Epithelial cell of proximal tubule (primary cell): ENCODE measurements around the gene HDAC4. TPM values are rescaled to one million over a fixed set of nuclear protein-coding genes. Genes with fewer than 3 reads are reported as not detected.

Experiments
- DNase-seq: peaks from one replicate; pipeline ENCODE4 v3.0.0-alpha.2; 2011; ENCODE audit warnings: low read depth
- H3K4me3 ChIP-seq: 2 replicates; pipeline ENCODE4 v1.5.1; 2011; ENCODE audit warnings: low read depth, mild to moderate bottlenecking, low read length
- total RNA-seq: library from RNA; depleted of rRNA; stranded (reverse); fragments of >200 nt; gene quantifications from 2 replicates; pipeline ENCODE4 v1.2.3, GENCODE V29; 2015
- TF ChIP-seq, protein P1 (sequence below): conservative IDR thresholded peaks from 2 replicates; pipeline ENCODE4 v1.5.1; 2012; ENCODE audit warnings: low read depth, mild to moderate bottlenecking, low read length

The HDAC4 gene
- total RNA-seq, 1 donor from 2014 or later: 23.2 TPM

GRCh38 chr2:239279508-239280295 is 121.1 kb downstream of the HDAC4 start:
- TF ChIP-seq, protein P1, sequence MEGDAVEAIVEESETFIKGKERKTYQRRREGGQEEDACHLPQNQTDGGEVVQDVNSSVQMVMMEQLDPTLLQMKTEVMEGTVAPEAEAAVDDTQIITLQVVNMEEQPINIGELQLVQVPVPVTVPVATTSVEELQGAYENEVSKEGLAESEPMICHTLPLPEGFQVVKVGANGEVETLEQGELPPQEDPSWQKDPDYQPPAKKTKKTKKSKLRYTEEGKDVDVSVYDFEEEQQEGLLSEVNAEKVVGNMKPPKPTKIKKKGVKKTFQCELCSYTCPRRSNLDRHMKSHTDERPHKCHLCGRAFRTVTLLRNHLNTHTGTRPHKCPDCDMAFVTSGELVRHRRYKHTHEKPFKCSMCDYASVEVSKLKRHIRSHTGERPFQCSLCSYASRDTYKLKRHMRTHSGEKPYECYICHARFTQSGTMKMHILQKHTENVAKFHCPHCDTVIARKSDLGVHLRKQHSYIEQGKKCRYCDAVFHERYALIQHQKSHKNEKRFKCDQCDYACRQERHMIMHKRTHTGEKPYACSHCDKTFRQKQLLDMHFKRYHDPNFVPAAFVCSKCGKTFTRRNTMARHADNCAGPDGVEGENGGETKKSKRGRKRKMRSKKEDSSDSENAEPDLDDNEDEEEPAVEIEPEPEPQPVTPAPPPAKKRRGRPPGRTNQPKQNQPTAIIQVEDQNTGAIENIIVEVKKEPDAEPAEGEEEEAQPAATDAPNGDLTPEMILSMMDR: no peak
- DNase-seq: no peak
- no peak overlapping the region for H3K4me3 ChIP-seq

DNA sequence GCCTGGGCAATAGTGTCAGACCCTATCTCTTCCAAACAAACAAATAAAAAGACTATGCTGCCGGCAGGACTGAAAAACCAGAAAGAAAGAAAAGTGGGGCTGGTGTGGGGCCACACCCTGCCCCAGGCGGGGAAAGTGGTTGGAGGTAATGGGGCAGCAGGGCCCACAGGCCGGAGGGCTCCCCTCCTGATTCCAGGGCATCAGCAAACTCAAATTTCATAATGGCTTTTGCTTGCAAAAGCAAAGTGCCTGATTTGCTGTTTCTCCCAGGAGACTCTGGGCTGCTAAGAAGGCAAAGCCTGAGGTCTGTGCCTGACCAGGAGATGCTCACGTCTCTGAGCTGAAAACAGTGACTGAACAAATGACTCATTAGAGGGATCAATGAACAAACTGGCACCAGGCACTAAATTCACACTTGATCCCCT is 121.9 kb downstream of the HDAC4 start:
- no peak overlapping the region for H3K4me3 ChIP-seq
- TF ChIP-seq, protein P1: no peak
- no peak for DNase-seq

DNA sequence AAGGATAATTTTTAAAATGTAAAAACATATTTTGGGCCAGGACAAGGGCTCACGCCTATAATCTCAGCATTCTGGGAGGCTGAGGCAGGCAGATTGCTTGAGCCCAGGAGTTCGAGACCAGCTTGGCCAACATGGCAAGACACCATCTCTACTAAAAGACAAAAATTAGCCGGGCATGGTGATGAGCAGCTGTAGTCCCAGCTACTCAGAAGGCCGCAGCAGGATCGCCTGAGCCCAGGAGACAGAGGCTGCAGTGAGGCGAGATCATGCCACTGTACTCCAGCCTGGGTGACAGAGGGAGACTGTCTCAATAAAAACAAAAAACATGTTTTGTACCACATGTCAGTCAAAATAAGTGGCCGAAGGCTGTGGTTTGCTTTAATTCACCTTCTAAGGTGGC is 122.5 kb downstream of the HDAC4 start:
- no peak for DNase-seq
- no peak overlapping the region for H3K4me3 ChIP-seq
- TF ChIP-seq, protein P1: no peak

GRCh38 chr2:239277401-239278085 is 123.3 kb downstream of the HDAC4 start:
- no peak overlapping the region for H3K4me3 ChIP-seq
- DNase-seq: no peak
- TF ChIP-seq, protein P1: no peak

GRCh38 chr2:239276851-239277250 is 124.0 kb downstream of the HDAC4 start:
- TF ChIP-seq, protein P1: no peak
- no peak overlapping the region for H3K4me3 ChIP-seq
- no peak for DNase-seq

- no peak overlapping the region for H3K4me3 ChIP-seq
- no peak for DNase-seq
- TF ChIP-seq, protein P1: no peak
These were observed 124.7 kb downstream of the HDAC4 start for GRCh38 chr2:239275847-239276831.
